HUES64 (cell line): ENCODE data around the gene TMEM63B.

Experiments
- H3K27ac ChIP-seq: 2 replicates; pipeline ENCODE4 v1.7.0; 2013; ENCODE audit warnings: low read depth, low read length, inconsistent platforms
- H3K27me3 ChIP-seq: 2 replicates; pipeline ENCODE4 v1.6.1; 2013; ENCODE audit warnings: mild to moderate bottlenecking, low read length; ENCODE audit not compliant: insufficient read depth
- H3K36me3 ChIP-seq: 2 replicates; pipeline ENCODE4 v1.6.1; 2013; ENCODE audit warnings: mild to moderate bottlenecking, low read length; ENCODE audit not compliant: insufficient read depth
- H3K4me1 ChIP-seq: 2 replicates; pipeline ENCODE4 v1.6.1; 2013; ENCODE audit warnings: mild to moderate bottlenecking, low read length, moderate library complexity; ENCODE audit not compliant: insufficient read depth
- H3K4me3 ChIP-seq: 2 replicates; pipeline ENCODE4 v1.5.1; 2013; ENCODE audit warnings: mild to moderate bottlenecking, low read length, moderate library complexity
- H3K9ac ChIP-seq: 2 replicates; pipeline ENCODE4 v1.6.1; 2013; ENCODE audit warnings: mild to moderate bottlenecking, low read depth, low read length
- H3K9me3 ChIP-seq: 2 replicates; pipeline ENCODE4 v1.6.1; 2013; ENCODE audit warnings: low read depth, low read length; ENCODE audit not compliant: insufficient read depth
- WGBS: fragments of 150-250, 120-280 bp; methylation state at CpG from one replicate; pipeline ENCODE4 v1.1.7; 2013; ENCODE audit warnings: missing lambda C conversion rate; 5-methylcytosine and 5-hydroxymethylcytosine counted together

TMEM63B gene

GRCh38 chr6:44122801-44123200 lies 4.6 kb upstream of the TMEM63B start:
- no peaks in the 10 kb centered on the region for H3K27me3 ChIP-seq
- WGBS = 100% methylated on average over 1 of the region's 1 CpG
- H3K9me3 ChIP-seq = no peaks in the 10 kb centered on the region
- H3K27ac ChIP-seq = no peak overlapping the region
- H3K4me1 ChIP-seq = peaks cover 39% of the 10 kb centered on the region
- no peak overlapping the region for H3K4me3 ChIP-seq
- H3K36me3 ChIP-seq = peaks cover 6% of the 10 kb centered on the region
- peak overlapping the region; percentile 37; the same call in 1 of the 2 replicates for H3K9ac ChIP-seq

GRCh38 chr6:44123544-44123943 lies 3.8 kb upstream of the TMEM63B start:
- H3K27me3 ChIP-seq = 0 out of 2 replicates have a peak, but pooled peaks cover 3% of the 10 kb centered on the region
- H3K4me3 ChIP-seq = no peak overlapping the region
- WGBS = 100% methylated on average over 1 of the region's 2 CpGs
- peaks cover 6% of the 10 kb centered on the region for H3K36me3 ChIP-seq
- peaks cover 41% of the 10 kb centered on the region for H3K4me1 ChIP-seq
- H3K9me3 ChIP-seq = no peaks in the 10 kb centered on the region
- H3K27ac ChIP-seq = no peak overlapping the region
- no peak overlapping the region for H3K9ac ChIP-seq

GRCh38 chr6:44126320-44127149 lies 819 bp upstream of the TMEM63B start:
- 3% methylated on average over 27 of the region's 31 CpGs for whole genome bisulfite sequencing
- H3K9ac ChIP-seq = peak overlapping the region; percentile 77
- H3K27ac ChIP-seq = peak overlapping the region; percentile 68
- 0 out of 2 replicates have a peak, but pooled peaks cover 3% of the 10 kb centered on the region for H3K27me3 ChIP-seq
- H3K9me3 ChIP-seq = no peaks in the 10 kb centered on the region
- H3K36me3 ChIP-seq = peaks cover 6% of the 10 kb centered on the region
- peaks cover 36% of the 10 kb centered on the region for H3K4me1 ChIP-seq
- peak overlapping the region; percentile 89 for H3K4me3 ChIP-seq

GRCh38 chr6:44128020-44128917 lies 915 bp downstream of the TMEM63B start:
- no peak overlapping the region for H3K27ac ChIP-seq
- 6% methylated on average over 49 of the region's 49 CpGs for WGBS
- 0 out of 2 replicates have a peak, but pooled peaks cover 3% of the 10 kb centered on the region for H3K27me3 ChIP-seq
- peak overlapping the region; percentile 88 for H3K4me3 ChIP-seq
- H3K9ac ChIP-seq = peak overlapping the region; percentile 77
- H3K36me3 ChIP-seq = peaks cover 6% of the 10 kb centered on the region
- H3K4me1 ChIP-seq = peaks cover 38% of the 10 kb centered on the region
- H3K9me3 ChIP-seq = no peaks in the 10 kb centered on the region

GRCh38 chr6:44129841-44130322 lies 2.5 kb downstream of the TMEM63B start:
- H3K27ac ChIP-seq = no peak overlapping the region
- WGBS = 89% methylated on average over 2 of the region's 2 CpGs
- H3K27me3 ChIP-seq = 0 out of 2 replicates have a peak, but pooled peaks cover 3% of the 10 kb centered on the region
- H3K4me3 ChIP-seq = no peak overlapping the region
- H3K9me3 ChIP-seq = no peaks in the 10 kb centered on the region
- peaks cover 34% of the 10 kb centered on the region for H3K4me1 ChIP-seq
- H3K36me3 ChIP-seq = peaks cover 3% of the 10 kb centered on the region; the same call in 1 of the 2 replicates
- H3K9ac ChIP-seq = no peak overlapping the region

- Histone ChIP-seq H3K9ac (no peak overlapping the region), H3K36me3 (peaks cover 5% of the 10 kb centered on the region; the same call in 1 of the 2 replicates), H3K27me3 (0 out of 2 replicates have a peak, but pooled peaks cover 3% of the 10 kb centered on the region), H3K27ac (no peak overlapping the region), H3K9me3 (no peaks in the 10 kb centered on the region), H3K4me3 (no peak overlapping the region), H3K4me1 (peaks cover 25% of the 10 kb centered on the region)
- 87% methylated on average over 2 of the region's 2 CpGs for WGBS
Observed at GRCh38 chr6:44131892-44132291, 4.5 kb downstream of the TMEM63B start.

GRCh38 chr6:44132476-44132875 lies 5.1 kb downstream of the TMEM63B start:
- WGBS = 91% methylated on average over 4 of the region's 4 CpGs
- 0 out of 2 replicates have a peak, but pooled peaks cover 3% of the 10 kb centered on the region for H3K27me3 ChIP-seq
- no peak overlapping the region for H3K4me3 ChIP-seq
- no peak overlapping the region for H3K9ac ChIP-seq
- H3K27ac ChIP-seq = no peak overlapping the region
- H3K9me3 ChIP-seq = no peaks in the 10 kb centered on the region
- peaks cover 11% of the 10 kb centered on the region for H3K36me3 ChIP-seq
- H3K4me1 ChIP-seq = peaks cover 25% of the 10 kb centered on the region

GRCh38 chr6:44133003-44133931 lies 5.9 kb downstream of the TMEM63B start:
- peaks cover 25% of the 10 kb centered on the region for H3K4me1 ChIP-seq
- no peak overlapping the region for H3K9ac ChIP-seq
- H3K27ac ChIP-seq = no peak overlapping the region
- 0 out of 2 replicates have a peak, but pooled peaks cover 2% of the 10 kb centered on the region for H3K27me3 ChIP-seq
- peaks cover 11% of the 10 kb centered on the region for H3K36me3 ChIP-seq
- no peaks in the 10 kb centered on the region for H3K9me3 ChIP-seq
- H3K4me3 ChIP-seq = peak overlapping the region; percentile 9; the same call in 1 of the 2 replicates
- WGBS = 38% methylated on average over 7 of the region's 9 CpGs

- no peak overlapping the region for H3K9ac ChIP-seq
- H3K4me3 ChIP-seq = no peak overlapping the region
- H3K36me3 ChIP-seq = peaks cover 11% of the 10 kb centered on the region
- H3K27me3 ChIP-seq = no peaks in the 10 kb centered on the region
- no peak overlapping the region for H3K27ac ChIP-seq
- H3K9me3 ChIP-seq = no peaks in the 10 kb centered on the region
- WGBS = 81% methylated on average over 9 of the region's 12 CpGs
- peaks cover 20% of the 10 kb centered on the region for H3K4me1 ChIP-seq
Observed at GRCh38 chr6:44133981-44134711, 6.8 kb downstream of the TMEM63B start.
